A549 (cell line): ENCODE measurements around the gene FAM107B.

ENCODE experiments used
- BHLHE40 ChIP-seq: IDR thresholded peaks from 2 replicates; pipeline ENCODE4 v1.6.1; 2012; ENCODE audit warnings: low read depth, low read length, inconsistent platforms
- CTCF ChIP-seq: fragments of >200 bp; sonication (Bioruptor Twin); formaldehyde crosslinking; IDR thresholded peaks from 3 replicates; pipeline ENCODE4 v1.5.1; 2016
- EP300 ChIP-seq, 2 experiments: fragments of >200 bp; sonication (Bioruptor Twin); formaldehyde crosslinking; IDR thresholded peaks; 2 replicates in 1 of 2; 3 replicates in 1 of 2; pipeline ENCODE4 v1.6.1; 2016 to 2017
- HOXB13 ChIP-seq: fragments of 250-450 bp; sonication (Bioruptor Pico); IDR thresholded peaks from 2 replicates; pipeline ENCODE4 v1.5.0; 2020; ENCODE audit warnings: low read depth, mild to moderate bottlenecking, moderate library complexity
- KDM1A ChIP-seq: fragments of 200-600 bp; sonication (generic); IDR thresholded peaks from 2 replicates; pipeline ENCODE4 v1.6.1; 2016; ENCODE audit warnings: low read depth, mild to moderate bottlenecking
- MAX ChIP-seq: IDR thresholded peaks from 2 replicates; pipeline ENCODE4 v1.6.1; 2012
- NFE2L2 ChIP-seq: fragments of 150-350 bp; conservative IDR thresholded peaks from 2 replicates; pipeline ENCODE4 v1.6.1; 2014; ENCODE audit warnings: low read length
- PBX3 ChIP-seq: IDR thresholded peaks from 2 replicates; pipeline ENCODE4 v1.6.1; 2012
- POLR2A ChIP-seq: IDR thresholded peaks from 2 replicates; pipeline ENCODE4 v1.6.1; 2012; ENCODE audit warnings: mild to moderate bottlenecking, low read length
- RAD21 ChIP-seq, 2 experiments: fragments of >200 bp in 1 of 2; sonication (Bioruptor Twin) in 1 of 2; formaldehyde crosslinking in 1 of 2; IDR thresholded peaks in 1 of 2; conservative IDR thresholded peaks in 1 of 2; 2 replicates in 1 of 2; 3 replicates in 1 of 2; pipeline ENCODE4 v1.6.1; 2012 to 2018; ENCODE audit warnings: inconsistent platforms in 1 of 2

GRCh38 chr10:14810969-14811953, 36.6 kb upstream of the FAM107B start:
- TF ChIP-seq CTCF (no peak), POLR2A (no peak), HOXB13 (CRISPR knock-in tag) (no peak), EP300 (IDR thresholded peaks at IDR 0.05) (no peak), RAD21 (conservative IDR thresholded peaks at IDR 0.05 in 1 of 2, IDR thresholded peaks at IDR 0.05 in 1 of 2) (no peak), PBX3 (no peak), MAX (no peak), BHLHE40 (no peak), KDM1A (no peak), NFE2L2 (no peak)
